Coronary artery (tissue), 2 donors: ENCODE data around the gene VAV2.

ENCODE experiments used
- DNase-seq: peaks from one replicate; pipeline ENCODE4 v3.0.0-alpha.2; 2017; ENCODE audit warnings: low spot score
- H3K27ac ChIP-seq, 2 donors: fragments of 200-600 bp; sonication (generic); one replicate each; pipeline ENCODE4 v1.5.1; 2016 to 2019
- H3K4me3 ChIP-seq: fragments of 200-600 bp; sonication (generic); 2 replicates; pipeline ENCODE4 v1.5.1; 2016; ENCODE audit warnings: mild to moderate bottlenecking, moderate library complexity
- TF ChIP-seq, protein P1 (sequence below): fragments of 200-600 bp; sonication (generic); IDR thresholded peaks from one replicate; pipeline ENCODE4 v1.5.1; 2019; ENCODE audit warnings: antibody characterized with exemption

Gene VAV2

DNA sequence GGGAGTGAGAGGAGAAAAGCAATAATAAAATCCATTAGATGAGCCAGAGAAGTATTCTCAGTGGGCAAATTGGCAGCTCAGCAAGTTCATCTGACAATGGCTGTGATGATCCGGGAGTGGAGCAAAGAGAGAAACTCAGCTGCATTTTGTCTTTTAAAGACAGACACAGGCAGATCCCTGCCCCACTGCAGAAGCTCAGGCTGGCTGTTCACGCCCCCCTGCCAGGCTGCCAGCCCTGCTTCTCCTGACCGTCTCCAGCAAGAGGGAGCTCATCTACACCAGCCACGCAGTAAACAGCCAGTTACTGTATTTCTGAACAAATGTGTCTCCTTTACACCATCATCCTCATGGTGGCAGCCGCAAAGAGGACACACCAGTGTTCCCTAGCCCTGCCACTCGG lies 139.7 kb downstream of the VAV2 start:
- no peak overlapping the region for H3K4me3 ChIP-seq
- DNase-seq, result no peak
- H3K27ac ChIP-seq, result no peak overlapping the region
- TF ChIP-seq, protein P1, sequence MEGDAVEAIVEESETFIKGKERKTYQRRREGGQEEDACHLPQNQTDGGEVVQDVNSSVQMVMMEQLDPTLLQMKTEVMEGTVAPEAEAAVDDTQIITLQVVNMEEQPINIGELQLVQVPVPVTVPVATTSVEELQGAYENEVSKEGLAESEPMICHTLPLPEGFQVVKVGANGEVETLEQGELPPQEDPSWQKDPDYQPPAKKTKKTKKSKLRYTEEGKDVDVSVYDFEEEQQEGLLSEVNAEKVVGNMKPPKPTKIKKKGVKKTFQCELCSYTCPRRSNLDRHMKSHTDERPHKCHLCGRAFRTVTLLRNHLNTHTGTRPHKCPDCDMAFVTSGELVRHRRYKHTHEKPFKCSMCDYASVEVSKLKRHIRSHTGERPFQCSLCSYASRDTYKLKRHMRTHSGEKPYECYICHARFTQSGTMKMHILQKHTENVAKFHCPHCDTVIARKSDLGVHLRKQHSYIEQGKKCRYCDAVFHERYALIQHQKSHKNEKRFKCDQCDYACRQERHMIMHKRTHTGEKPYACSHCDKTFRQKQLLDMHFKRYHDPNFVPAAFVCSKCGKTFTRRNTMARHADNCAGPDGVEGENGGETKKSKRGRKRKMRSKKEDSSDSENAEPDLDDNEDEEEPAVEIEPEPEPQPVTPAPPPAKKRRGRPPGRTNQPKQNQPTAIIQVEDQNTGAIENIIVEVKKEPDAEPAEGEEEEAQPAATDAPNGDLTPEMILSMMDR, result no peak

DNA sequence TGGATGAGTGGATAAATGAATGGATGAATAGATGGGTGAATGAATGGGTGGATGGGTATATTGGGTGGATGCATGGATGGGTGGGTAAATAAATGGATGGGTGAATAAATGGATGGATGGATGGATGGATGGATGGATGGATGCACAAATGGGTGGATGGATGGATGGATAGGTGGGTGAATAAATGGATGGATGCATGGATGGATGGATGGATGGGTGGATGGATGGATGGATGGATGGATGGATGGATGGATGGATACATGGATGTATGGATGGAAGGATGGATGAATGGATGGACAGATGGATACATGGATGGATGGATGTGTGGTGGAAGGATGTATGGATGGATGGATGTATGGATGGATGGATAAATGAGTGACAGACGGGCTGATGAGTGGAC lies 140.4 kb downstream of the VAV2 start:
- DNase-seq, result no peak
- Histone ChIP-seq H3K27ac (no peak overlapping the region), H3K4me3 (no peak overlapping the region)
- TF ChIP-seq, protein P1, result no peak

DNA sequence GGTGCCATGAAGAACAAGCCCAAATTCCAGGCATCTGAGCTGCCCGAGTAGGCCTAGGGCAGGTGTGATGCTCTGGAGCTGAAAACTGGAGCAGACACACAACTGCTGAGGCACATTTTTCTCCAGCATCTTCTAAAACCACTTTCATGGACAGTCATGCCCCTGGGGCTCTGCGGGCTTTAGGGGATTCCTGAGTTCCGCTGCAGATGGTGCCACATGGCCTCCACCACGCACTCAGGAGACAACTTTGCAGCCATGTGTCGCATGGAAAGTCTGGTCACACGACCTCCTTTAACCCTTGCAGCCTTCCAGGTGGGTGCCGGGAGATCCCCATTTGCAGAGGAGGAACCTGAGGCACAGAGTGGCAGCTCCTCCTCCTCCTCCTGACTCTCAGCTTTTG lies 141.2 kb downstream of the VAV2 start:
- no peak for DNase-seq
- Histone ChIP-seq H3K4me3 (no peak overlapping the region), H3K27ac (no peak overlapping the region)
- TF ChIP-seq, protein P1, result no peak

DNA sequence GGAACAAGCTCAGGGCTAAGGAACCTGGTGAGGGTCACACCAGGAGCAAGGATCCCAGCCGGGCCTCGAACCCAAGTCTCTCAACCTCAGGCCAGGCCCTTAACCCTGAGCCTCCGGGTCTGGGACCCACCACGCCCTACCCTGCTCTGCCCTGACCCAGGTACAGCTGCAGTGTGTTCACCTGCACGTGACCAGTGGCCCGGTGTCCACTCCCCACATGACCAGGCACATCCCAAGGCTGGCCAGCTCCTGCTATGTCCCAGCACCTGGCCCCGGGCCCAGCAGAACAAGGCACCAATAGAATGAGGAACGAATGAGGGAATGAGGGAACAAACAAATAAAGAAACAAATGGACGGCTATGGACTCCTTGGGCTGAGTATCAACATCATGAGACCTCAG lies 142.0 kb downstream of the VAV2 start:
- Histone ChIP-seq H3K27ac (no peak overlapping the region), H3K4me3 (no peak overlapping the region)
- TF ChIP-seq, protein P1, result no peak
- no peak for DNase-seq

DNA sequence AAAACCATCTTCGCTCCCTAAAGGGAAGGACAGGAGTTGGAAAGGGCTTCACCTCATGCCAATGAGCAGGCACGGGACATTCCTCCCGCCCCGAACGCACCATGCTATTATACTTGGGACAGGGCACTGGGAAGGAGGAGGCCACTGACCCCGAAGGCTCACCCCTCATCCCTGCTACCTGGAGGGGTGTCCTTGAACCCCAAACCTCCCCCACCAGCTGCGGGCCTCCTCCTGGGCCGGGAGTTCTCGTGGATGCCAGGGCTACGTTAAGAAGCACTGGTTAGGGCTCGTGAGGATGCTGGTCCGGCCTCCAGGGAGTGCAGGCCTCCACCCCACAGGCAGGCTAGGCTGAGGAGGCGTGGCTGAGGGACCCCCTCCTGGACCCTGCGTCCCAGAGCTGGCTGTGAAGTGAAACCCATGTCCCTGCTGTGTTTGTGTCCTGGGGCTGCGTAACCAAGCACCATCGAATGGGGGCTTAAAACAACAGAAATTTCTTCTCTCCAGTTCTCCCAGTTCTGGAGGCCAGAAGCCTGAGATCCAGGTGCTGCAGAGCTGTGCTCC lies 142.9 kb downstream of the VAV2 start:
- TF ChIP-seq, protein P1, result no peak
- Histone ChIP-seq H3K27ac (no peak overlapping the region), H3K4me3 (no peak overlapping the region)
- no peak for DNase-seq

DNA sequence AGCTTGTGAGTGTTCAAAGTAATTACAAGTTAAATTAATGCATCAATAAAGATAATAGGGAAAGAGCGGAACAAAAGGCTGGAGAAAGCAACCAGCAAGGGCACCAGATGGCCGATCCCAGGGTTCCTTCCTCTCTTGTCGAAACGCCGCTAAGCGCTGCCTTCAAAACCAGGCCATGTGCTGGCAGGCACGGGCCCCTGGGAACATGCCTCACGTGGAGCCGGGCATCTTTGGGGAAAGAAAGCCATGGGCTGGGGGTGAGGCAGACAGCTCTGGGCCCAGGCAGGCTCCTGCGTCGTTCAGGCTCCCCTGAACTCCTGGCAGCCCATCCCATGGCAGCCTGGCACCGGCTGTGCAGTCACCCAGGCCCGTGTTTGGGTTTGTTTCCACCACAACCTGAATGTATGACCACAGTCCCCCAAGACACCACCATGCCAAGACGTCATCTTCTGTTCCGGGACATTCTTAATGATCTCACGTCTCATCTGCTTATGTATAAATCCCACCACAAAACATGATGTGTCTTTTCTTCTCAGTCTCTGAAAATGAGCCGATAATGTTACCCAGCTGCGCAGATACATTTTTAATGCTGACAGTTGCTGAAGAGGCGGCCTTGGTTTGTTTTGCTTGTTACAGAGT lies 143.5 kb downstream of the VAV2 start:
- Histone ChIP-seq H3K27ac (no peak overlapping the region), H3K4me3 (no peak overlapping the region)
- no peak for DNase-seq
- TF ChIP-seq, protein P1, result no peak

DNA sequence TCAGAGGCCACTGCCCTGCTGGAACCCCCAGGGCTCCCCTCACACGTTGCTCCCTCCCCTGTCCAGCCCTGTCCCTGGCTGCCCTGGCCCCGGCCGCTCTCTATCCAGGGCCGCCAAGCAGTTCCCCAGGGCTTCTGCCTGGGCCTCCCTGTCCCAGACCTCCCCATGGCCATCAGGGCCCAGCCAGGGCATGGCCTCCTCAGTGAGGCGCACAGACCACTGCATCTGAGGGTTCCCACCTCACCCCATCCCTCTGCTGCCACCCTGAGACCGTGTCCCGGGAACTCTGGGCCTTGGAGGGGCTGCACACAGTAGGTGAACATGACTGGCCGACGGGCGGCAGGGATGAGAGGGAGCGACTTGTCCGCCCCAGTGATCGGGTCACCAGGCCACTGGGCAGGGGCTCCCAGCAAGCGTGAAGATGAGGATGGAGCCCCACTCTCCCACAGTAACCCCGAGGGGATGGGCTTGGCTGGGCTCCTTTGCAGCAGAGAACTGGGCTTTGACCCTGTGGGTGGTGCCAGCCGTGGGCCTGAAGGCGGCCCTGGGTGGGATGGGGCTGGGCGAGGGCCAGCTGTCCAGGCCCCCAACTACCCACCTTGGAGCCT lies 145.5 kb downstream of the VAV2 start:
- TF ChIP-seq, protein P1, result no peak
- Histone ChIP-seq H3K4me3 (no peak overlapping the region), H3K27ac (no peak overlapping the region)
- DNase-seq, result no peak
